Myocyte (in vitro differentiated cells): ENCODE measurements around the gene CDC14B. TPM values are rescaled to one million over a fixed set of nuclear protein-coding genes. Genes with fewer than 3 reads are reported as not detected.
A peak's percentile ranks its signal among the peaks of the same experiment; 100 is the strongest.
"Not testable (repeated sequence)": the region's sequence is repeated elsewhere in the genome, so short reads cannot be mapped to it uniquely, and the experiment has no call there.

ENCODE experiments used
- DNase-seq: peaks from one replicate; pipeline ENCODE4 v3.0.0-alpha.2; 2012; ENCODE audit warnings: low read depth
- polyA plus RNA-seq: library from polyadenylated mRNA; unstranded; fragments of >200 nt; gene quantifications from one replicate; pipeline ENCODE4 v1.2.1, GENCODE V29; 2012; ENCODE audit warnings: missing spikeins
- total RNA-seq: library from RNA; depleted of rRNA; stranded (reverse); fragments of >200 nt; gene quantifications from 2 replicates; pipeline ENCODE4 v1.2.3, GENCODE V29; 2014

The CDC14B gene
- 17.4 and 22.7 TPM in 2 replicates for total RNA-seq
- 7.8 TPM for polyA plus RNA-seq

DNA sequence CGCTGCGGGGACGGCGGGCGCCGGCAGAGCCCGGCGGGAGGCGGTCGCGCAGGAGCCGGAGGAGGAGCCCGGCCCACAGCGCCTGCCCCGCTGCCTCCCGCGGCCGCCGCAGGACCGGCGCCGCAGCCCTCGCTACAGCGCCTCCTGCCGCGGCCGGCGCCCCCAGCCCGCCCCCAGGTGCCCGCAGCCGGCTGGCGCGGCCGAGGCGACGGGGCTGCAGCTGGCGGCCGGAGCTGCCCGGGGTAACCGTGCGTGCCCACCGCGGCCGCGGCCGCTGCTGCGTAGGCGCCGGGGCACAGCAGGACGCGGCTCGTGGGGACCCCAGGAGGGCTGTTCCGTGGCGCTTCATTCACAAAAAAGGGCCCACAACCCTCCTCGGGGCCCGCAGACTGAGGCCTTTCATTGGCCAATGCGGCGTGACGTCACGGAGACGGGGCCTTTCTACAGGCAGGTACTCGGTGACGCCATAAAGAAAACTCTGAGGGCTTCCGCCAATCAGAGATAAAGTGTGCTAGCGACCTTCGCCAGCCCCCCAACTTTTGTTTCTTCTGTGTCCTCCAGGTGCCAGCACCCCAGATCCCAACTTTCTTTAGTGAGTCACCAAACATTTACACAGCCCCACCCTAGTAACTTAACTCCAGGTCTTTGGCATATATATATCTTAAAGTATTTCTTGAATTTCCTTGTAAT lies at the start of gene CDC14B:
Gene CDC14B, minus strand, starts transcription at position 353 of the 690 bp plus-strand sequence. CDS start 465 bp downstream, outside the sequence.
- peak; percentile 93 for DNase-seq

DNA sequence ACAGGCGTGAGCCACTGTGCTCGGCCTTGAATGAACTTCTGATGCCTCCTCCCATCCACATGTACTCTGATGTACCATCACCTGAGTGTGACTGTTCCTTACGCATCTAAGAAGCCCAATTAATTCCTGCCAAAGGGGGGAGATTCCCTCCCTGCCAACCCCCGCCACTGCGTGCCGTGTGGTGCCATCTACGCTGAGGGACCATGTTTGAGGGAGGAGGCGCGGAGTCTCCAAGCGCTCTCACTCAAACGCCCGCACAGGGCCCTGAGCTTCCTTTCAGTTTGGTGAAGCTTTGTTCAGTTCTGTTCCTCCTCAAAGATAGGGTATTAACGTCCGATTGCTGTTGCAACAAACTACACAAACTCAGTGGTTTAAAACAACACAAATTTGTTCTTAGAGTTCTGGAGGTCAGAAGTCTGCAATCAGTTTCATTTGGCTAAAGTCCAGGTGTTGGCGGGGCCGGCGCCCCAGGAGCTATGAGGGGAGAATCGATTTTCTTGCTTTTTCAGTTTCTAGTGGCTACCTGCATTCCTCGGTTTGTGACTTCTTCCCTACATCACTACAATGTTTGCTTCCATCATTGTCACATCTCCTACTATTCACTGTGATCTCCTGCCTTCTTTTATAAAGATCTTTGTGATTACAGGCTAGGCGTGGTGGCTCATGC lies 49.4 kb upstream of the CDC14B start:
- no peak for DNase-seq

GRCh38 chr9:96667363-96667728 lies 47.7 kb upstream of the CDC14B start:
- peak; percentile 26 for DNase-seq

DNA sequence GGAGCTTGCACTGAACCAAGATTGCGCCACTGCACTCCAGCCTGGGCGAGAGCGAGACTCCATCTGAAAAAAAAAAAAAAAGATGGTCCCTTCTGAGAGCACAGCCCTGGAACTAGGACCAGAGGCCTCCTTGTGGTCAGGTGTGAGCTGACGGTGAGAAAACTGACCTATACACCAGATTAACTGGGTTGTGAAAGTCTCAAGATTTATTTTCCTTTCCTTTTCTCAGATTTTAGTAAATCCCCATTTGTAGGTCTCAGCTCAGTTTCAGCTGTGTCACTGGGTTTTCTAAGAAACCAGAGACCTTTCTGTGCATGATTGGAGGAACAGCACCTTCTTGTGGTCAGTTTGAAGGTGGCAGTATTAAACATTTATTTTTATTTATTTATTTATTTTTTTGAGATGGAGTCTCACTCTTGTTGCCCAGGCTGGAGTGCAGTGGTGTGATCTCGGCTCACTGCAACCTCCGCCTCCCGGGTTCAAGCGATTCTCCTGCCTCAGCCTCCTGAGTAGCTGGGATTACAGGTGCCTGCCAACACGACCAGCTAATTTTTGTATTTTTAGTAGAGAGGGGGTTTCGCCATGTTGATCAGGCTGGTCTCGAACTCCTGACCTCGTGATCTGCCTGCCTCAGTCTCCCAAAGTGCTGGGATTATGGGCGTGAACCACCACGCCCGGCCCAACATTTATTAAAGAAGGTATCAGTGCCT lies 47.2 kb upstream of the CDC14B start:
- DNase-seq, result peak; percentile 70

- no peak for DNase-seq
These were observed 46.1 kb upstream of the CDC14B start for GRCh38 chr9:96665789-96666188.

GRCh38 chr9:96663506-96664120 lies 44.0 kb upstream of the CDC14B start:
- DNase-seq, result no peak

- peak; percentile 69 for DNase-seq
These were observed 42.1 kb upstream of the CDC14B start for GRCh38 chr9:96661711-96662110.

DNA sequence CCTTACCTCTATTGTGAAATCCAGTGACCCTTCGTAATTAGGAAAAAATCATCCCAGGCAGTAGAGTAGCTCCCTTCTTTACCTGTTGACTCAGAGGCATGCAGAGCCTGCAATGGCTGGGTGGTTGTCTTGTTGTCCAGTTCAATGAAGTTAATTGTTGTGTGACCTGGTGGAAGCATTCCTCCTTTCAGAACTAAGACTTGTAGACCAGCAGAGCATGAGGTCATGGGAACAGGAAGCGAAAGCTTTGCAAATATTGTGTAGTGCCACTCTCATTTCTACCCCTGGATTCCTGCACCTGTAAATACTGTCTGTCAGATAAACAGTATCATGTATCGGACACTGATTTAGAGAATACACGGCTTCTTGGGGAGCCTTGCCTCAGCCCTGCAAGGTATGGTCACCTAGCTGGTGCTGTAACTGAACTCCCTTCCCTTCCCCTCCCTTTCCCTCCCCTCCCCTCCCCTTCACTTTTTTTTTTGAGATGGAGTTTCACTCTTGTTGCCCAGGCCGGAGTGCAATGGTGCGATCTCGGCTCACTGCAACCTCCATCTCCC lies 41.1 kb upstream of the CDC14B start:
- DNase-seq, result no peak

- peak; percentile 76 for DNase-seq
These were observed 35.7 kb upstream of the CDC14B start, which contains the start of gene PRXL2C for GRCh38 chr9:96655198-96655851. Gene PRXL2C, minus strand, starts transcription at chr9:96655317. Its CDS starts 36 bp downstream, at chr9:96655281.

DNA sequence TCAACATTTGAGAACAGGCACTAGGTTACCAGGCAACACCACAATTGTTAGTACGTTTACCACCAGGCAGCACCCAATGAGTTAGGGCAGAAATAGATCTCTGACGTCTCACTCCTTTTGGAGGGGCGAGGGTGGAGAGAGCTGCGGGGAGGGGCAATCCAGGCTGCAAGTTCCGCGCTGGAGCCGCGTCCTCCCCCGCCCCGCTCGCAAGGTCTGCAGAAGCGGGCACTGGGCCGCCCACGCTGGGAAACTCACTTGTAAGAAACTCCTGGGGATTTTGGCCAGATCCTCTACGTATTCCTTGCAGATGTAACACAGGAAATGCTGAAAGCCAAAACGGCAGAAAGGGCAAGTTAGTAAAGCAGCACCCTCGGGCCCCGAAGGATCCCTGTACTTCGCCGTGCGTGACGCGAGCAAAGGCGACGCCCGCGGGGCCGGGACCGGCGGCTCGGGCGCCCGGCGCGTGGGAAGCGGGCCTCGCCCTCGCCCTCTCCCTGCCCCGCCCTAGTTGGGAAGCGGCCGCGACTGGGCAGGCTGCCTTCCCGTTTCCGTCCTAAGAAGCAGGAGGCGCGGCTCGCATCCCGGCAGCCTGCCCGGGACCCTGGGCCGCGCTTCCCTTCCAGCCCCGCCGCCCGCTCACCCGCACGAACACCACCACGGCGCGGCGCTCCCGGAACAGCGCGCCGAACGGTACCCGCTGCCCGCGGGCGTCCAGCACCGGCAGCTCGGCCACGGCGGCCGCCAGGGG lies 35.0 kb upstream of the CDC14B start:
- DNase-seq, result peak; percentile 95

DNA sequence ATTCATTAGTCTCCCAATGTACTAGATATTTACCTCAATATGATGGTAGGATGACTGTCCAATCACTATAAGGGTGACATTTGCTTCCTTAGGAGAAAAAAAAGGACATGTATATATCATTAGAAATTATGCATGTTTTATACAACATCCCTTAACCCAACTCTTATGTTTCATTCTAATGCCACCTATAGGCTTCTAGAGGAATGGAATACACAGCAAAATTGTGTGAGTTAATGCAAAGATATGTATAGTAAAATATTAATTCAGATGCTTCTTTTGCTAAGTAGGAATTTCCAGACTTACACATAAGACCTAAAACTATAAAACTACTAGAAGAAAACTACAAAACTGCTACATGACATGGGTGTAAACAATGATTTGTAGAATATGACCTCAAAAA lies 32.0 kb upstream of the CDC14B start:
- no peak for DNase-seq

DNA sequence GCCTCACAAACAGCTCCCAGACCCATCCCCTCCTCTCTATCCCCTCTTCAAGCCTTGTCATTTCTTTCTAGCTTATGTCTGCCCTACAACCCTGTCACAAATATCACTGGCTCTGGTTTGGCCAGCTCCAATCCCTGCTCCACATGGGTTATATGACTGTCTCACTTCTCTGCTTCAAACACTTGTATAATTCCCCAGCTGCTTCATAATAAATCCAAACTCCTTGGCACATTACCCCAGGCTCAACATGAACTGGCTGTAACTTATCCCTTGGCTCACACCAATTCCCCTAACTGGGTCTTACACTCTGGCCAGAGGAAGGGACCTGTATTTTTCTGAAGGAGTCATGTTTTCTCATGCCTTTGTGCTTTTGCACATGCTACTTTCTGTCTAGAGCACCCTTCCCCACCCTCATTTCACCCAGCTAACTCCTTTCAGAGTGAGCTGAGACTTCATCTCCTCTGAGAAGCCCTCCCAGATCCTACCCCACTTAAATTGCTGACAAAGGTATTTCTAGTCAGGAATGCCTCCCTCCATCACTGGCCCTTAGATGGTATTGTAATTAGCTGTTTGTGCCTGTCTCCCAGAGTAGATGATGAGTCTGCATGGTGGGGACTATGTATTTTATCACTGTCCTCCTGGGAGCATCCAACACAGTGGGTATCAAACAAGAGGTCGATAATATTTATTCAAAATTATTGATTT lies 30.1 kb upstream of the CDC14B start:
- peak; percentile 73 for DNase-seq

GRCh38 chr9:96646081-96646991 lies 26.7 kb upstream of the CDC14B start:
- DNase-seq, result peak; percentile 48

- no peak for DNase-seq
These were observed 24.5 kb upstream of the CDC14B start for GRCh38 chr9:96644137-96644536.

DNA sequence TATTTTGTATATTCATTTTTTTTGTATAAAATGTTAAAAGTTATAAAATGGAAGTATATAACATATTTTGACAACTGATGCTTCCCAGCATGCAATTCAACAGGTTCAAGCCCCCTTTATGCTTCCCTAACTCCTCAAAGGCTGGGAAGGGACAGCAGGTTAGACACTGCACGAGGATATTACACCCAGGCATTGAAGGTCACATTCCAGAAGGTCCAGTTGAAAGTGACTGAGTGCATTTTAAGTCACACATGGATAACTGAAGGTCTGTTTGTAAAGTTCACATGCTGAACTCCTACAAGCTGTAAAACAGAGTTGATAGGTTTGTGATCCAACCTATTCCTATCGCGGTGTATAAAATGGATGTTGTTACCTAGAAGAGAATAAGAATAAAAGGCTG lies 21.9 kb upstream of the CDC14B start:
- no peak for DNase-seq

DNA sequence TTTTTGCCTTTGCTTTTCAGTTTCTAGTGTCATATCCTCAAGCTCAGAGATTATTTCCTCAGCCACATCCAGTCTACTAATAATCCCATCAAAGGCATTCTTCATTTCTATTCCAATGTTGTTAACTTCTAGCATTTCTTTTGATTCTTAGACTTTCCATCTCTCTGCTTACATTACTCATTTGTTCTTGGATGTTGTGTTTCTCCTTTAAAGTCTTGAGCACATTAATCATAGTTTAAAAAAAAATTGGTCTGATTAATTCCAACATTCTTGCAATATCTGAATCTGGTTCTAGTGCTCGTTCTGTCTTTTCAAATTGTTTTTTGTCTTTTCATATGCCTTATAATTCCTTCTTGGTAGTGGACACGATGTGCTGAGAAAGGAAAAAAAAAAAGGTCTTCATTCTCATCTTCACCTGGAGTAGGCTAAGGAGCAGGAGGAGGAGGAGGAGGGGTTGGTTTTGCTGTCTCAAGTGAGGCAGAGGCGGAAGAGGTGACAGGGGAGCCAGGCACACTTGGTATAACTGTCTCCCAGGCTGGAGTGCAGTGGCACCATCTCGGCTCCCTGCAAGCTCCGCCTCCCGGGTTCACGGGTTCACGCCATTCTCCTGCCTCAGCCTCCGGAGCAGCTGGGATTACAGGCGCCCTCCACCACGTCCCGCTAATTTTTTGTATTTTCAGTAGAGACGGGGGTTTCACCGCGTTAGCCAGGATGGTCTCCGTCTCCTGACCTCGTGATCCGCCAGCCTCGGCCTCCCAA lies 19.1 kb upstream of the CDC14B start:
- no peak for DNase-seq

- no peak for DNase-seq
These were observed 16.7 kb upstream of the CDC14B start for GRCh38 chr9:96636368-96636767.

DNA sequence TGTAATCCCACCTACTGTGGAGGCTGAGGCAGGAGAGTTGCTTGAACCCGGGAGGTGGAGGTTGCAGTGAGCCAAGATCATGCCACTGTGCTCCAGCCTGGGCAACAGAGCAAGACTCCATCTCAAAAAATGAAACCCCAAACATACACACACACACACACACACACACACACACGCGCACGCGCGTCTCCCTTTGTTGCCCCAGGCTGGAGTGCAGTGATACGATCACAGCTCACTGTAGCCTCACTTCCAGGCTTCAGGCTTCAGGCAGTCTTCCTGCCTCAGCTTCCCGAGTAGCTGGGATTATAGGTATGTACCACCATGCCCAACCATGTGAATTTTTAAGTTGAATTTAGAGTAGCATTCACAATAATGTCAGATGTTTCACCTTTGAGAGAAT lies 13.9 kb upstream of the CDC14B start:
- DNase-seq, result not testable (repeated sequence)
